ENCODE results near the gene KCNE1.
"Not testable (repeated sequence)": the region's sequence is repeated elsewhere in the genome, so short reads cannot be mapped to it uniquely, and the experiment has no call there.

KCNE1 gene

DNA sequence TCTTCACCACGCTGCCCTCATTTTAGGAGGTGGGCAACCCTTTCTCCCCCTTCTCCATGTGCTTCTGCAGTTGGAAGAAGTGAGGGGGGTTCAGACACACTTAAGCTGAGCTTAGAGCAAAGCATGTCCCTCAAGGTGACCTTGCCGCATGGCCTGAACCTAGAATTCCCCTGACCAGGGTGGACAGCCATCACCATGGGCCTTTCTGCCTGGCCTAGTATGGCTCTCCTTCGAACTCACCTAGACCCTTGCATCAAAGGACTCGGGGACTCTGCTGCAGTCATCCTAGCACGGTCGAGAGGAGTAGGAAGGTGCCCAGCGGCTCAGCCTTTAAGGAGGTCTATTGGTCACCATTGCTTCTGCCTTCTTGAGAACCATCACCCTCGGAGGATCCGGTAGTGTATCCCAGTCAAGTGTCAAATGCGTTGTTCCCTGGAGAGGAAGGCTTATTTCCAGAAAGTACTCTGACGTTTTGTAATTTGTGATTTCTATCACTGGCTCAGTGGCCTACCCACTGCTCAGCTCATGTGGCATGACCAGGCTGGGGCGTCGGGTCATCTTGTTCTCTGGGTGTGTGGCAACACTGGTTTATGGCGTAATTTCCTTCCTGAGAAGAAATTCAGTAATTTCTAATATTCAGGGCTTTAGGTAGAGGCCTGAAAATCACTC, at the start of gene KCNE1:
KCNE1 (minus strand) TSS at position 424 of the 669 bp plus-strand sequence. CDS start 62,576 bp downstream, outside the sequence.
- H3K36me3 ChIP-seq (ENCODE audit: insufficient read depth, low read length) = no peaks in the 10 kb centered on the region
- H3K9me3 ChIP-seq (ENCODE audit: low read depth, low read length) = no peaks in the 10 kb centered on the region
- no peak for DNase-seq (ENCODE audit: low read depth, low spot score)
- H3K9ac ChIP-seq (ENCODE audit: insufficient read length) = no peak within 1 kb of the TSS
- H3K27ac ChIP-seq = no peak within 1 kb of the TSS
- H3K4me3 ChIP-seq = no peak within 1 kb of the TSS
- TF ChIP-seq EZH2 (IDR thresholded peaks at IDR 0.05) (no peak), POLR2AphosphoS5 (IDR thresholded peaks at IDR 0.05; ENCODE audit: borderline replicate concordance, low read depth, low read length) (no peak), FOXP2 (optimal IDR thresholded peaks at IDR 0.05; ENCODE audit: control extremely low read depth, extremely low read length, insufficient read depth) (no peak)

- H3K9me3 ChIP-seq (ENCODE audit: low read depth, low read length) = no peaks in the 10 kb centered on the region
- no peak overlapping the region for H3K4me3 ChIP-seq
- TF ChIP-seq POLR2AphosphoS5 (IDR thresholded peaks at IDR 0.05; ENCODE audit: borderline replicate concordance, low read depth, low read length) (no peak), EZH2 (IDR thresholded peaks at IDR 0.05) (no peak), FOXP2 (optimal IDR thresholded peaks at IDR 0.05; ENCODE audit: control extremely low read depth, extremely low read length, insufficient read depth) (no peak)
These were observed 49.8 kb upstream of the KCNE1 start for GRCh38 chr21:34561806-34562205.

DNA sequence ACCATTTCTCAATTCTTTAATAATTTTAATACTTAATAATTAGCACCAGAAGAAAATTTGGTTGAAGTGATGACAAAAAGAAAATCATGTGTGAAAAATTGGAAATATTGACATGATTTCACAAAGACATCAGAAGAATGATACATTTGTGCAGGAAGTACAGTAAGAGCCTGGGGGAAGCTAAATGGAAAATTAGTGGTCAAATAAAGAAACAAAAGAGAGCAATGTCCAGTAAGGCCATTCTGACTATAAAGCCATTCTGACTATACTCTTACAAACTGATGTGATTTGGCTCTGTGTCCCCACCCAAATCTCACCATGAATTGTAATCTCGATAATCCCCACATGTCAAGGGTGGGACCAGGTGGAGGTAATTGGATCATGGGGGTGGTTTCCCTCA, 48.6 kb upstream of the KCNE1 start:
- no peak for DNase-seq (ENCODE audit: low read depth, low spot score)
- H3K9me3 ChIP-seq (ENCODE audit: low read depth, low read length) = no peaks in the 10 kb centered on the region
- H3K9ac ChIP-seq (ENCODE audit: insufficient read length) = no peak overlapping the region
- TF ChIP-seq FOXP2 (optimal IDR thresholded peaks at IDR 0.05; ENCODE audit: control extremely low read depth, extremely low read length, insufficient read depth) (no peak), EZH2 (IDR thresholded peaks at IDR 0.05) (no peak), POLR2AphosphoS5 (IDR thresholded peaks at IDR 0.05; ENCODE audit: borderline replicate concordance, low read depth, low read length) (no peak)
- H3K27ac ChIP-seq = no peak overlapping the region
- H3K4me3 ChIP-seq = no peak overlapping the region
- H3K36me3 ChIP-seq (ENCODE audit: insufficient read depth, low read length) = no peaks in the 10 kb centered on the region

More at GRCh38 chr21:34561806-34562205, 49.8 kb upstream of the KCNE1 start:
- Histone ChIP-seq H3K27ac (no peak overlapping the region), H3K36me3 (ENCODE audit: insufficient read depth, low read length) (no peaks in the 10 kb centered on the region), H3K9ac (ENCODE audit: insufficient read length) (no peak overlapping the region)
- DNase-seq (ENCODE audit: low read depth, low spot score) = no peak

GRCh38 chr21:34560021-34560420, 48.0 kb upstream of the KCNE1 start:
- H3K27ac ChIP-seq = no peak overlapping the region
- H3K4me3 ChIP-seq = no peak overlapping the region
- no peak overlapping the region for H3K9ac ChIP-seq (ENCODE audit: insufficient read length)
- no peak for DNase-seq (ENCODE audit: low read depth, low spot score)
- no peaks in the 10 kb centered on the region for H3K9me3 ChIP-seq (ENCODE audit: low read depth, low read length)
- no peak for TF ChIP-seq EZH2 (IDR thresholded peaks at IDR 0.05)
- no peak for TF ChIP-seq POLR2AphosphoS5 (IDR thresholded peaks at IDR 0.05; ENCODE audit: borderline replicate concordance, low read depth, low read length)
- no peak for TF ChIP-seq FOXP2 (optimal IDR thresholded peaks at IDR 0.05; ENCODE audit: control extremely low read depth, extremely low read length, insufficient read depth)
- no peaks in the 10 kb centered on the region for H3K36me3 ChIP-seq (ENCODE audit: insufficient read depth, low read length)

GRCh38 chr21:34559089-34559631, 47.1 kb upstream of the KCNE1 start:
- Histone ChIP-seq H3K9me3 (ENCODE audit: low read depth, low read length) (no peaks in the 10 kb centered on the region), H3K27ac (no peak overlapping the region), H3K4me3 (no peak overlapping the region), H3K36me3 (ENCODE audit: insufficient read depth, low read length) (no peaks in the 10 kb centered on the region), H3K9ac (ENCODE audit: insufficient read length) (no peak overlapping the region)
- no peak for TF ChIP-seq EZH2 (IDR thresholded peaks at IDR 0.05)
- no peak for TF ChIP-seq POLR2AphosphoS5 (IDR thresholded peaks at IDR 0.05; ENCODE audit: borderline replicate concordance, low read depth, low read length)
- TF ChIP-seq FOXP2 (optimal IDR thresholded peaks at IDR 0.05; ENCODE audit: control extremely low read depth, extremely low read length, insufficient read depth) = no peak
- no peak for DNase-seq (ENCODE audit: low read depth, low spot score)

GRCh38 chr21:34558166-34558565, 46.2 kb upstream of the KCNE1 start:
- TF ChIP-seq EZH2 (IDR thresholded peaks at IDR 0.05) = no peak
- no peak for TF ChIP-seq FOXP2 (optimal IDR thresholded peaks at IDR 0.05; ENCODE audit: control extremely low read depth, extremely low read length, insufficient read depth)
- TF ChIP-seq POLR2AphosphoS5 (IDR thresholded peaks at IDR 0.05; ENCODE audit: borderline replicate concordance, low read depth, low read length) = no peak
- H3K4me3 ChIP-seq = no peak overlapping the region
- no peak for DNase-seq (ENCODE audit: low read depth, low spot score)
- H3K9me3 ChIP-seq (ENCODE audit: low read depth, low read length) = no peaks in the 10 kb centered on the region
- no peaks in the 10 kb centered on the region for H3K36me3 ChIP-seq (ENCODE audit: insufficient read depth, low read length)
- no peak overlapping the region for H3K9ac ChIP-seq (ENCODE audit: insufficient read length)
- H3K27ac ChIP-seq = no peak overlapping the region

DNA sequence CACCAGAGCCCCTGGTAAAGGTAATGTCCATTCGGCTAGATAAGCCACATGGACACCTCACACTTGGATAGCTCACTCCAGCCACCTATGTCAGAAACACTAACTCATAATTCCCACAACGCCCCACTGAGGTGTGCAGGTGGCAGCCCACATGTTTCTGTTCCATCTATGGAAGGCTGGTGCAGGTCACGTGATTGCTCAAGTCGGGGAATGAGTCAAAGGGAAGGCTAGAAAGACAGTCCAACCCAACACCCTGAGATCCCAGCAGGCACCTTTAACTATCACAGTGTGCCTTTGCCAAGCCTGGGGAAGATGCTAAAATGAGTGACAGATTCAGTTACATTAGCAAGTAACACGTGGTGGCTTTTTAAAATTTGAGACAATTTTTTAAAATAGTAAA, 45.3 kb upstream of the KCNE1 start:
- Histone ChIP-seq H3K4me3 (no peak overlapping the region), H3K27ac (no peak overlapping the region), H3K9ac (ENCODE audit: insufficient read length) (no peak overlapping the region), H3K36me3 (ENCODE audit: insufficient read depth, low read length) (no peaks in the 10 kb centered on the region), H3K9me3 (ENCODE audit: low read depth, low read length) (no peaks in the 10 kb centered on the region)
- TF ChIP-seq EZH2 (IDR thresholded peaks at IDR 0.05) (no peak), FOXP2 (optimal IDR thresholded peaks at IDR 0.05; ENCODE audit: control extremely low read depth, extremely low read length, insufficient read depth) (no peak), POLR2AphosphoS5 (IDR thresholded peaks at IDR 0.05; ENCODE audit: borderline replicate concordance, low read depth, low read length) (no peak)
- DNase-seq (ENCODE audit: low read depth, low spot score) = no peak

DNA sequence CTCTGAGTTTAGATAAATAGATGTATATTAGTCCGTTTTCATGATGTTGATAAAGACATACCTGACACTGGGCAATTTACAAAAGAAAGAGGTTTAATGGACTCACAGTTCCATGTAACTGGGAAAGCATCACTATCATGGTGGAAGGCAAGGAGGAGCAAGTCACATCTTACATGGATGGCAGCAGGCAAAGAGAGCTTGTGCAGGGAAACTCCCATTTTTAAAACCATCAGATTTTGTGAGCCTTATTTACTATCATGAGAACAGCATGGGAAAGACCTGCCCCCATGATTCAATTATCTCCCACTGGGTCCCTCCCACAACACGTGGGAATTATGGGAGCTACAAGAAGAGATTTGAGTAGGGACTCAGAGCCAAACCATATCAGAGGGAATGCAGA, 42.7 kb upstream of the KCNE1 start:
- not testable (repeated sequence) for H3K9me3 ChIP-seq (ENCODE audit: low read depth, low read length); H3K27ac ChIP-seq; DNase-seq (ENCODE audit: low read depth, low spot score); H3K36me3 ChIP-seq (ENCODE audit: insufficient read depth, low read length); H3K4me3 ChIP-seq; H3K9ac ChIP-seq (ENCODE audit: insufficient read length)

GRCh38 chr21:34554227-34554626, 42.2 kb upstream of the KCNE1 start:
- no peak overlapping the region for H3K4me3 ChIP-seq
- no peak for DNase-seq (ENCODE audit: low read depth, low spot score)
- TF ChIP-seq EZH2 (IDR thresholded peaks at IDR 0.05) (no peak), POLR2AphosphoS5 (IDR thresholded peaks at IDR 0.05; ENCODE audit: borderline replicate concordance, low read depth, low read length) (no peak), FOXP2 (optimal IDR thresholded peaks at IDR 0.05; ENCODE audit: control extremely low read depth, extremely low read length, insufficient read depth) (no peak)
- H3K9ac ChIP-seq (ENCODE audit: insufficient read length) = no peak overlapping the region
- H3K27ac ChIP-seq = no peak overlapping the region
- no peaks in the 10 kb centered on the region for H3K9me3 ChIP-seq (ENCODE audit: low read depth, low read length)
- H3K36me3 ChIP-seq (ENCODE audit: insufficient read depth, low read length) = no peaks in the 10 kb centered on the region

Measured in SK-N-MC (cell line).